Brain microvascular endothelial cell (primary cell): Measurements from ENCODE around the gene SCAPER.
"Not testable (repeated sequence)": the region's sequence is repeated elsewhere in the genome, so short reads cannot be mapped to it uniquely, and the experiment has no call there.

ENCODE experiments used
- DNase-seq: peaks from one replicate; pipeline ENCODE4 v3.0.0-alpha.2; 2020
- H3K27ac ChIP-seq: fragments of 250-450 bp; sonication (Bioruptor Pico); 2 replicates; pipeline ENCODE4 v1.5.1; 2020; ENCODE audit warnings: mild to moderate bottlenecking, moderate library complexity
- H3K27me3 ChIP-seq: fragments of 250-450 bp; sonication (Bioruptor Pico); replicated peaks from 2 replicates; pipeline ENCODE4 v1.5.1; 2020; ENCODE audit warnings: mild to moderate bottlenecking
- H3K36me3 ChIP-seq: fragments of 250-450 bp; sonication (Bioruptor Pico); replicated peaks from 2 replicates; pipeline ENCODE4 v1.5.1; 2020; ENCODE audit warnings: mild to moderate bottlenecking
- H3K4me3 ChIP-seq: 2 replicates; pipeline ENCODE4 v1.5.1; 2011; ENCODE audit warnings: low read depth, mild to moderate bottlenecking, control low read depth, low read length, moderate library complexity
- CTCF ChIP-seq: IDR thresholded peaks from 2 replicates; pipeline ENCODE4 v1.5.1; 2011; ENCODE audit warnings: low read depth, mild to moderate bottlenecking, moderate library complexity, low read length, control low read depth, inconsistent platforms; ENCODE audit errors: missing control alignments
- in situ Hi-C: cut with HindIII; loops from 2 replicates; pipeline ENCODE4 v1.10.0; 2017; ENCODE audit warnings: low sequenced_read_pairs, low pct_ligation_motif_present

SCAPER gene

DNA sequence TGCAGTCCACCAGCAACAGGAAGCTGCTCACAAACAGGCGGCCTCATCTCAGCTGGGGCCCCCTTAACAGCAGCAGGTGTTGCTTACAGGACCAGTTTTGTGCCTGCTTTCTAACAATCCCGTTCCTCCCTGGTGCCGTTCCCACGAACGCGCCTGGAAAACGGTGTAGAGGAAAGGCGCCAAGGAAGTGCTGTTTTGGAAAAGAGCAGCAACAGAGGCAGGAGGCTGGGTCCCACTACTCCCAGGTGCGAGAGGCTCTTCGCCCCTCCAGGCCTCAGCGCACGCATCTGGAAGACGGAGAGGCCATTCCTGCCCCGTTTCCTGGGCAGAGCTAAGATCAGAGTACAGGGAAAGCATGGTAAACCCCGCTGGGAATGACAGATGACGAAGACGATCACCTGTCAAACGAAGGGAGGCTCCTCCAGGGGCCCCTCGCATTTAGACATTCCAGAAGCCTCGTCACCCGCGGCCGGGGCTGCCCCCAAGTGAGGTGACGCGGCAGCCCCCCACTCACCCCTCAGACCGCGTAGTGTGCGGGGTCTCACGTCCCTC lies 603 bp downstream of the SCAPER start:
- H3K36me3 ChIP-seq, result no peaks in the 10 kb centered on the region
- H3K27me3 ChIP-seq, result no peaks in the 10 kb centered on the region
- in situ Hi-C loops, result no loop called here
- no peak for TF ChIP-seq CTCF
- H3K4me3 ChIP-seq, result peak overlapping the region; percentile 94
- no peak for DNase-seq
- H3K27ac ChIP-seq, result peak overlapping the region; percentile 61

DNA sequence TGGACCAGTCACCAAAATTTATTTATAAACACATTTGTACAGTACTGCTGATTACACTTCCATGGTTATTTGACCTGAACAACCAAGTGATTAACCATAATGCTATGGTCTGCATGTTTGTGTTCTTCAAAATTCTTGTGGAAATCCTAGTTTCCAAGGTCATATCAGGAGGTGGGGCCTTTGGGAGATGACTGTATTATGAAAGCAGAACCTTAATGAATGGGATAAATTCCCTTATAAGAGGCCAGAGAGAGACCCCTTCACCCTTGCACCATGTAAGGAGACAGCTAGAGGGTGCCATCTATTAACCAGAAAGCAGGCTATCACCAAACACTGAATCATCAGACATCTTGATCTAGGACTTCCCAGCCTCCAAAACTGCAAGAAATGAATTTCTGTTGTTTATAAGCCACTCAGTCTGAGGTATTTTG lies 1.9 kb downstream of the SCAPER start:
- no peak overlapping the region for H3K27ac ChIP-seq
- in situ Hi-C loops, result no loop called here
- H3K36me3 ChIP-seq, result no peaks in the 10 kb centered on the region
- H3K4me3 ChIP-seq, result no peak overlapping the region
- no peaks in the 10 kb centered on the region for H3K27me3 ChIP-seq
- peak; percentile 35 for DNase-seq
- peak; percentile 50 for TF ChIP-seq CTCF

- no peak for TF ChIP-seq CTCF
- H3K27me3 ChIP-seq, result no peaks in the 10 kb centered on the region
- H3K4me3 ChIP-seq, result no peak overlapping the region
- DNase-seq, result no peak
- no peak overlapping the region for H3K27ac ChIP-seq
- in situ Hi-C loops, result no loop called here
- no peaks in the 10 kb centered on the region for H3K36me3 ChIP-seq
Measured at GRCh38 chr15:76901965-76902364, 3.2 kb downstream of the SCAPER start.

DNA sequence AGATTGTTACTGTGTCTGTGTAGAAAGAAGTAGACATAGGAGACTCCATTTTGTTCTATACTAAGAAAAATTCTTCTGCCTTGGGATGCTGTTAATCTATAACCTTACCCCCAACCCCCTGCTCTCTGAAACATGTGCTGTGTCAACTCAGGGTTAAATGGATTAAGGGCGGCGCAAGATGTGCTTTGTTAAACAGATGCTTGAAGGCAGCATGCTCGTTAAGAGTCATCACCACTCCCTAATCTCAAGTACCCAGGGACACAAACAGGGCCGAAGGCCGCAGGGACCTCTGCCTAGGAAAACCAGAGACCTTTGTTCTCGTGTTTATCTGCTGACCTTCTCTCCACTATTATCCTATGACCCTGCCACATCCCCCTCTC lies 5.2 kb downstream of the SCAPER start:
- H3K36me3 ChIP-seq, H3K4me3 ChIP-seq, H3K27ac ChIP-seq, in situ Hi-C loops, DNase-seq, H3K27me3 ChIP-seq: not testable (repeated sequence)

DNA sequence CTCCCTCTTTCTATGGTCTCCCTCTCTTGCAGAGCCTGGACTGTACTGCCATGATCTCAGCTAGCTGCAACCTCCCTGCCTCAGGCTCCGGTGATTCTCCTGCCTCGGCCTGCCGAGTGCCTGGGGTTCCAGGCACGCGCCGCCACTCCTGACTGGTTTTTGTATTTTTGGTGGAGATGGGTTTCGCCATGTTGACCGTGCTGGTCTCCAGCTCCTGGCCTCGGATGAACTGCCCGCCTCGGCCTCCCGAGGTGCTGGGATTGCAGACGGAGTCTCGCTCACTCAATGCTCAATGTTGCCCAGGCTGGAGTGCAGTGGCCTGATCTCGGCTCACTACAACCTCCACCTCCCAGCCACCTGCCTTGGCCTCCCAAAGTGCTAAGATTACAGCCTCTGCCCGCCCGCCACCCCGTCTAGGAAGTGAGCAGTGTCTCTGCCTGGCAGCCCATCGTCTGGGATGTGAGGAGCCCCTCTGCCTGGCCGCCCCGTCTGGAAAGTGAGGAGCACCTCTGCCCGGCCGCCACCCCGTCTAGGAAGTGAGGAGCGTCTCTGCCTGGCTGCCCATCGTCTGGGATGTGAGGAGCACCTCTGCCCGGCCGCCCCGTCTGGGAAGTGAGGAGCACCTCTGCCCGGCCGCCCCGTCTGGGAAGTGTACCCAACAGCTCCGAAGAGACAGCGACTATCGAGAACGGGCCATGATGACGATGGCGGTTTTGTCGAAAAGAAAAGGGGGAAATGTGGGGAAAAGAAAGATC lies 5.8 kb downstream of the SCAPER start:
- H3K27me3 ChIP-seq, in situ Hi-C loops: not testable (repeated sequence)

GRCh38 chr15:76898102-76898501 lies 7.0 kb downstream of the SCAPER start:
- Histone ChIP-seq H3K27me3 (no peaks in the 10 kb centered on the region), H3K36me3 (no peaks in the 10 kb centered on the region), H3K27ac (no peak overlapping the region), H3K4me3 (no peak overlapping the region)
- DNase-seq, result no peak
- no peak for TF ChIP-seq CTCF
- in situ Hi-C loops, result no loop called here

More for the DNA sequence above, 5.8 kb downstream of the SCAPER start:
- DNase-seq, H3K36me3 ChIP-seq, H3K27ac ChIP-seq, H3K4me3 ChIP-seq: not testable (repeated sequence)

DNA sequence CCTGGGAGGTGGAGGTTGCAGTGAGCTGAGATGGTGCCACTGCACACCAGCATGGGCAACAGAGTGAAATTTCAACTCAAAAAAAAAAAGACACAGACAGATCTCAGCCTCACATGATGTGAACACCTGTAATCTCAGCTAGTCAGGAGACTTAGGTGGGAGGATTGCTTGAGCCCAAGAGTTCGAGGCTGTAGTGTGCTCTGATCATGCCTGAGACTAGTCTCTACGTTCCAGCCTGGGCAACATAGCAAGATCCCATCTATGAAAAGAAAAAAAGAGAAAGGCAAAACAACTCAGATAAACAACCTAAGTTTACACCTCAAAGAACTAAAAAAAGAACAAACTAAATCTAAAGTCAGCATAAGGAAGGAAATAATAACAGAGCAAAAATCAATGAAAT lies 11.0 kb downstream of the SCAPER start:
- no peak for DNase-seq
- TF ChIP-seq CTCF, result no peak
- Histone ChIP-seq H3K27ac (no peak overlapping the region), H3K4me3 (no peak overlapping the region), H3K36me3 (no peaks in the 10 kb centered on the region), H3K27me3 (no peaks in the 10 kb centered on the region)
- in situ Hi-C loops, result no loop called here

GRCh38 chr15:76892836-76893235 lies 12.3 kb downstream of the SCAPER start:
- H3K4me3 ChIP-seq, H3K27me3 ChIP-seq, H3K36me3 ChIP-seq, in situ Hi-C loops, H3K27ac ChIP-seq, DNase-seq: not testable (repeated sequence)

GRCh38 chr15:76887280-76888141 lies 17.6 kb downstream of the SCAPER start:
- H3K4me3 ChIP-seq, DNase-seq, in situ Hi-C loops, H3K36me3 ChIP-seq, H3K27me3 ChIP-seq, H3K27ac ChIP-seq: not testable (repeated sequence)
